Stimulated activated CD8-positive, alpha-beta memory T cell treated with anti-CD3 and anti-CD28 coated beads, Interleukin-2, amount 100 ng/mL, for 1 hour (primary cell): ENCODE measurements around the gene C19orf33.
"Not testable (repeated sequence)": the region's sequence is repeated elsewhere in the genome, so short reads cannot be mapped to it uniquely, and the experiment has no call there.

Experiments
- DNase-seq, 2 donors: peaks; one replicate each; pipeline ENCODE4 v3.0.0-alpha.2; 2020; ENCODE audit warnings: low read depth in 2 of 2

The C19orf33 gene

DNA sequence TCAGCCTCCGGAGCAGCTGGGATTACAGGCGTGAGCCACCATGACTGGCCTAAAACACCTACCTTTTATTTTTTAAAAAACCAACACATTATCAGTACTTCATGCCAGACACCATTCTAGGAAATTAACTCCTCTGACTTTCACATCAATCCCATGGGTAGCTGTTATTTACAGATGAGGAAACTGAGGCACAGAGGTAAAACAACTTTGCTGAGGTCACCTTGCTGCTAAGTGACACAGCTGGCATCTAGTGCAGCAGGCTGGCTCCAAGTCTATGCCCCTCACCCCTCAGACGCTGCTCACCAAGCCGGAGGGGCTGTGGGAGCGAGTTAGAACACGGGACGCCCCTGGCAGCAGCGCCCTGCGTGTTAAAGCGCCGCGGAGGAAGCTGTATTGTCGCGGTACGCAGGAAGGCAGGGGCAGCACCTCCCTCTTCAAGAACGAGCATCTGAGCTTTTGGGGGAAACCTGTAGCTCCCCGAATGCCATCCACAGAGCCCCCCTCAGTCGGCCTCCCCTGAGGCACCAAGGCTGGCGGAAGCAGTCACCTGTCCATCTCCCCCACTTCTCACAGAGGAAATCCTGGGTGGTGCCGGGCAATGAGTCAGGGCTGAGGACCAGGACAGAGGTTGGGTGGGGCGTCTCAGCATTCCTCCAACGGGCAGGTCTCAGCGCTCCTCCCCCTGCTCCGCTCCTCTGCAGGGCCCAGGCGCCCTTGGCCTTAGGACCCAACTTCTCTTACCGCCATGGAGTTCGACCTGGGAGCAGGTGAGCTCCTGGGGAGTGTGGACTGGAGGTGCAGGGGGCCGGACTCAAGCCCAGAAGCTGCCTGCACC, at the start of gene C19orf33:
TSS of gene C19orf33 (plus strand) at position 735 of the 835 bp plus-strand sequence. CDS start at position 746, 11 bp downstream.
- no peak for DNase-seq

DNA sequence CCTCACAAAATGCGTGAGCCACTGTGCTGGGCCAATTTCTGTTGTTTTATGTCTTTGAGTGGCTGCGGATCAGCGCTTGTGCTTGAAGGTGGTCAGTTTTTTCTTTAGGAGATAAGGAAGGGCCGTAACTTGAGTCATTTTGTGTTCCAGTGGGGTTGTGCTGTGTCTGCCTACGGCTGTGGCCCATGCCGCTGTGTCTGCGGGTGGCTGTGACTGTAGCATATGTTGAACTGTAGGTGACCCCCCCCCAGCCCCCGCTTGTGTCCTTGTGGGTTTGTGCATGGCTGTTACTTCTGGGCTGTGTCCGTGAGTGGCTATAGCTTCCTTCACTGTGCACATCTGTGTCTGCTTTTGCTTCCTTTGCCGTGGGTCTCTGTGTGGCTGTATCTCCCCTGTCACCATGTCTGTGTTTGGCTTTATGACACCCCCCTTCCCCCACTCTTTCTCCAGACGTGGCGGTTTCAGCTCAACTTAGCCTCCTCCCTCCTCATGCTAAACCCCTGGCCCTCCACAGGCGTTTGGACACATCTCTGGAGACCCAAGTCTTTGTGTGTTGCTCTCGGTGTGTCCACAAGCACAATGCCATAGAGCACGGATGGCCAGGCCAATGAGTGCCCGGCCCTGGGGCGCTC, 48.6 kb upstream of the C19orf33 start:
- no peak for DNase-seq

DNA sequence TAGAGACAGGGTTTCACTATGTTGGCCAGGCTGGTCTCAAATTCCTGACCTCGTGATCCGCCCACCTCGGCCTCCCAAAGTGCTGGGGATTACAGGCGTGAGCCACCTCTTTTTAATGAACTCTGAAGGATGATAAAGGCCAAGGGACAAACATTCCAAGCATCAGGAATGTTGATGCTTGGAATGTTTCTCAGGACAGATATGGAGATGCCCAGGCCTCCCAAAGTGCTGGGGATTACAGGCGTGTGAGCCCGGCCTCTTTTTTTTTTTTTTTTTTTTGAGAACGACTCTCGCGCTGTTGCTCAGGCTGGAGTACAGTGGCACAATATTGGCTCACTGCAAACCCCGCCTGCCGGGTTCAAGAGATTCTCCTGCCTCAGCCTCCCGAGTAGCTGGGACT, 42.1 kb upstream of the C19orf33 start:
- DNase-seq: not testable (repeated sequence)

DNA sequence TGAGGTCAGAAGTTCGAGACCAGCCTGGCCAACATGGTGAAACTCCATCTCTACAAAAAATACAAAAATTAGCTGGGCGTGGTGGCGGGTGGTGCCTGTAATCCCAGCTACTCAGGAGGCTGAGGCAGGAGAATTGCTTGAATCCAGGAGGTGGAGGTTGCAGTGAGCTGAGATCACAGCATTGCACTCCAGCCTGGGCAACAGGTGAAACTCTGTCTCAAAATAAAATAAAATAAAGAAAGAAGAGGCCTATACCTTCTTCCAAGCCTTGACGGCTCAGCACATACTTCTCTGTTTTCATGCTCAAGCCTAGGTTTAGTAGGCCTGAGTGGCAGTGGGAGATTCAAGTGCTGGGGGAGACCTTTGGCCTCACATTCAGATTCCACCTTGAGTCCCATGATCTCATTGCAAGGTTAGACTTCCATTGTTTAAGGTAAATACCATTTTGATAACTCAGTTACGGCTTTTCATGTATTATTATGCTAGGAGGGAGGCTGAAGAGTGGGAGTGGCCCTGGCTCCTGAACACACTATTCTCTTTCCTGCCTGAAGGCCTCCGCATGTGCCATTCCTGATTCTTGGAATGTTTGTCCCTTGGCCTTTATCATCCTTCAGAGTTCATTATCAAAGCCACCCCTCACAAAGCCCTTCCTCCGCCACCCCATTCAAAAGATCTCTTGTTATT, 41.3 kb upstream of the C19orf33 start:
- DNase-seq: no peak

DNA sequence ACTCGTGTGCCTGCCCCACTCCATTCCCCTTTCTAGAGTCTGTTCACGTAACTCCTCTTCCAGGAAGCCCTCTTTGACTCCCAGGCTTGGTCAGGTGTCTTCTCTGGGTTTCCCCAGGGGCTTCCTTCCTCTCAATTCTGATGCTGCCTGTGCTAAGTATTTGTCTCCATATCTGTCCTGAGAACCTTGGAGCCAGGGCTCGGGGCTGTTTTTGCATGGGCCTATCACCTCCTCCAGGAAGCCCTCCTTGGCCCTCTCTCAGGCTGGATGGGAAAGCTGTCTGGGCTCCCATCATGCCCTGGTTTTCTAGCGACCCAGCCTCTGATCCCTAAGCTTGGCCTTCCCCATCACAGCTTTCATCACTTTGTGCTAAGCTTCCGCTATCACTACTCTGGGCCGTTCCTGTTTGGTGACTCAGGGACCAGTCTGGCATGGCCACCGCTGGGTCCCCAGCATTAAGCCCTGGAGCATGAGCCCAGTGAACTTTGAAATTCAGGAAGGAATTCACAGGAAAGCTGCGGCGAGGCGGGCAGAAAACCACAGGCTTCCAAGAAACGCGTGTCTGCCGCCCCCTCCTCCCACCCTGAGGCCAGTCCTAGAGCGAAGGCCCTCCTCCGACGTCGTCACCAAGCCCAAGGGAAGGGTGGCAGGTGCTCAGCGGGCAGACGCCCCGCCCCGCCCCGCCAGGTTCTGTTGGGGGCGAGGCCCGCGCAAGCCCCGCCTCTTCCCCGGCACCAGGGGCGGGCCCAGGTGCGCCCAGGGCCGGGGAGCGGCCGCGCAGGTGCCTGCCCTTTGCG, 40.2 kb upstream of the C19orf33 start:
- peak; percentile 14 to 59 for DNase-seq

DNA sequence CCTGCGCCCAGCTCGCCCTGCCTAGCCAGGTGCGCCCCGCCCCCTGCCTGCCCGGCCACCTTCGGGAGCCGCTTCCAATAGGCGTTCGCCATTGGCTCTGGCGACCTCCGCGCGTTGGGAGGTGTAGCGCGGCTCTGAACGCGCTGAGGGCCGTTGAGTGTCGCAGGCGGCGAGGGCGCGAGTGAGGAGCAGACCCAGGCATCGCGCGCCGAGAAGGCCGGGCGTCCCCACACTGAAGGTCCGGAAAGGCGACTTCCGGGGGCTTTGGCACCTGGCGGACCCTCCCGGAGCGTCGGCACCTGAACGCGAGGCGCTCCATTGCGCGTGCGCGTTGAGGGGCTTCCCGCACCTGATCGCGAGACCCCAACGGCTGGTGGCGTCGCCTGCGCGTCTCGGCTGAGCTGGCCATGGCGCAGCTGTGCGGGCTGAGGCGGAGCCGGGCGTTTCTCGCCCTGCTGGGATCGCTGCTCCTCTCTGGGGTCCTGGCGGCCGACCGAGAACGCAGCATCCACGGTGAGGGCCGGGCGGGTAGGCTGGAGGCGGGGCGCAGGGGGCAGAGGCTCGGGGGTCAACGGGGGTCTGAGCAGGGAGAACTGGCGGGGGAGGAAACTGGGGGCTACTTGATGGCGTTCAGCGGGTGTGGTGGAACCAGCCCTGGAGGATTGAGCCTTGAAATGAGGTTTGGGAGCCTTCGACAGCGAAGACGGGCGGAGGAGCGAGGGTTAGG, 39.4 kb upstream of the C19orf33 start, which contains the start of gene SPINT2:
TSS of gene SPINT2 (plus strand) at position 88 of the 727 bp plus-strand sequence. CDS start at position 408, 320 bp downstream.
- peak in 1 of 2 donors; percentile 20 for DNase-seq

DNA sequence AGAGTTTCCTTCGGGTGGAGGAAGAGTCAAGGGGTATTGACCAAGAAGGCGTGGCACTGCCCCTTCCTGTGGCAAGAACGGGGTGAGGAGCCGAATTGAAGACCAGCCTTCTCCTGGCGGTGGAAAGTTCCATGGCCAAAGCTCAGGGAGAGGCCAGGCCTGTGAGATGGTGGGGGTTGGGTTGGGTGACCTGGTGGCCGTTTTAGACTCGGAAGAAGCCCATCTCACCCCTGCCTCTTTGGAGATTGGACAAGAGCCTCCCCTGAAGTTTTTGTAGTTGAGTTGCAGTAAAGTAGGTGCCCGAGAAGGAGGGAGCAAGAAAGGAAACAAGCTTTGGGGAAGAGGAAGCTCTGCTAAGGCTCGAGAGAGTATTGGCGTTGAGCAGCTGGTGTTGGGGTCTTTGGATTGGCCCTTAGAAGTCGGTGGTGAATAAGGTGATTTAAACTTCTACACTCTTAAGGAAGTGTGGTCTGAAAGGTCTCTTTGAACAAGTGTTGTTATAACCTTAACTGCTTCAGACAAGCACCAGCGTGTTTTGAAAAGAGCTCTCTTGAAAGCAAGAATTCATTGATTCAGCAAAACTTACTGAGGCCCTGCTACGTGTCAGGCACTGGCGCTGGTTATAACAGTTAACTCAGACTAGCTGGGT, 38.7 kb upstream of the C19orf33 start:
- no peak for DNase-seq

DNA sequence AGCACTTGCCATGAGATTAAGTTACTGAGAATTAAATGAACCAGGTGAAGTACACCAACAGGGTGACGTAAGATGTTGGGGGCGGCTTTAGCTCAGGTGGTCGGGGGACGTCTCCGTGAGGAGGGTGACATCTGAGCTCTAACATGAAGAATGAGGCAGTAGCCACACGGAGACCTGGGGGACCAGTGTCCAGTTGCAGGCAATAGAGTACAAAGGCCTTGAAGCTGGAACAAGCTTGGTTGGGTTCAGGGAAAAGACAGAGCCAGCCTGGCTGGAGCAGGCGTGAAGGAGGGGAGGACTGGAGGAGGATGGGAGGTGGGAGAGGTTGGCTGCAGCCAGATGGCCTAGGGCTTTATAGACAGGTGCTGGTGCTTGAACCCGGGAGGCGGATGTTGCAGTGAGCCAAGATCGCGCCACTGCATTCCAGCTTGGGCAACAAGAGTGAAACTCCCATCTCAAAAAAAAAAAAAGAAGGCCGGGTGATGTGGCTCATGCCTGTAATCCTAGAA, 38.1 kb upstream of the C19orf33 start:
- DNase-seq: no peak

DNA sequence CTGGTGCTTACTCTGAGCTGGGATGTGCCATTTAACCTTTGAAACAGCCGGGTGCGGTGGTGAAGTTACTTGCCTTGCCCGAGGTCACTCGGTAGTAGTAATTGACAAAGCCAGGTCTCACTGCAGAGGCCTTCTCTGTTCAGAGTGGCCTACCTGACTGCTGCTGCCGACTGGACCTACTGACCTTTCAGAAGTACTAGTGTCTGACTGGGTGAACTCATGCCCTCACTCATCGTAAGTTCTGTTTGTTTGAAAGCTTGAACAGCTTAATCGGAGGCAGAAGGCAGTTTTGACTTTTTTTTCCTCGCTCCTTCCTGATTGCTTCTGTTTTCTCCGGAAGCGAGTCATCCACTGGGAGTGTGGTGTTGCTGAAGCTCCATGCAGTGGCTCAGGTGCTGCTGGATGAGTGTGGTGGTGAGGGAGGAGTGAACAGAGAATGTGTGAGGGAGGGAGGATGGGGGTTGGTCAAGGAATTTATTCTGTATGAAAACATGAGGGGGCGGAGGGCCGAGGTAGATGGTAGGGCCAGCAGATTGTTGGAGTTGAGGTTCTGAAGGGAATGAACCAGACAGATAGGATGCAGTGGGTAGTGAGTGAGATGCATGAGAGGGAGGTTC, 37.0 kb upstream of the C19orf33 start:
- DNase-seq: no peak

DNA sequence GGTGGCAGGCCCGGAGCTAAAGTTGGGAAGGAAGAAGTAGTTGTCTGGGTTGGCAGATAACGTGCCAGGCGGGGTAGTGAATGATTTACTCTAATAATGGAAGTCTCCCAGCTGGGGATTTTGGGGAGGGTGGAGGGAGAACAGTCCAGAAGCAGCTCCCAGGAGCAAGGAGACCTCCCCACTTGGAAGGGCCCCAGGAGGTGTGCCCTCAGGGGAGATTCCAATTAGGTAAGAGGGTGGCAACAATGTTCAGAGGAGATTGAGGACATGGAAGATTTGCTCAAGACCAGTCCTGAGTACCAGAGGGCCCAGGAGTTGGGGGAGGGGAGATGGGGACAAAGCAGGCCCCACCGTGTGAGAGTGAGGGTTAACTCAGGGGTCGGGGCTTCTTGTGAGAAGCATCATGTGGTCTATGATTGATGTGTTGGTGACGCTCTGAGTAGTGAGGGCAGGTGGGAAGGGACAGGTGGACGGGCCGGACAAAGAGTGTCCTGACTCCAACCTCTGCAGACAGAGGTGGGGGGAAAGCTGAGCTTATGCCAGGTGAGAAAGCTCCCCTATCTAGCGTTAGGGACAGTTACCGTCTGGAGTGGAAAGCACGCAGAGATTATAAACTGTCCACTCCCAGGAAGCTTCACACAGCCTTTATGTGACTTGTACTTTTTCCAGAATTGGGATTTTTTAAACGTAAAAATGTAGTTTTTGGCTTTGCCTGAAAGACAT, 36.1 kb upstream of the C19orf33 start:
- DNase-seq: no peak

DNA sequence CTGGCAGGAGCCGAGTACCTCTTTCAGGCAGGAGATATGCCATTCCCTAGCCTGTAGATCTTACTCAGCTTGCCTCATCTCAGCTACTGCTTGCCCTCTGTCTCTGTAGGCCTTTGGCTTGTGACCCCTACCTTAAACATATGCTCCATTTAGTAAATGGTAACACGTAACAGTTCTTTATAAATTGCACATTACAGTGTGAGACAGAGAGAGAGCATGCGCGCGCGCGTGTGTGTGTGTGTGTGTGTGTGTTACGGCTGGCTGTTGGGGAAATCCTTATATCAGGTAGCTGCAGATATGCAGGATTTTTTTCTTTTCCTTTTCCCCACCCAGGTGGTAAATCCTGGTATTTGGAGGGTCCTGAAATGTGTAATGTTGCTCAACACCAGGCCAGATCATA, 35.5 kb upstream of the C19orf33 start:
- DNase-seq: no peak

DNA sequence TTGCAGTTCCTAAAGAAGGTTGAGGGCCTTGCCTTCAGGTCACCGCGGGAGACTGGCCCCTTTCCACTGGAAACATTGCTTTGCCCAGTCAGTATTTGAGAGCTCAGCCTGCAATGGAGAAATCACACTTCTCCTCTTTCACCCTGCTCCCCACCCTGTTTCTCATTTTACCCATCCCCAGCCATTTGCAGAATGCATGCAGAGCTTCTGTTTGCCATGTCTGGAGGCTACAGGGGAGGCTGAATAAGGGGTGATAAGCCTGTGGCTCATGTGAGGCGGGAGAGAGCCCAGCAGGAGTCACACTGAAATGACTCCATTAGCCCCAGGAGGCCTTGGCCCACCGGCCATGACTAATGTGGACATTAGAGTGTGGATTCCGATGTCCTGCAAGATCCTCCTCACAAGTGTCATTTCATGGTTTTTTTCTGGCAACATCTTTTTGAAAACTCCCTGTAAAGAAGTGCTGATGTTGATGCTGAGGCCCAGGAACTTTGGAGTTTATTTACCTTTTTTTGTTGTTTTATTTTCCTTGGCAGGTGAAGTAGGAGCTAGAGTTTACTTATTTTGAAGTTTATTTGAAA, 33.4 kb upstream of the C19orf33 start:
- DNase-seq: no peak

DNA sequence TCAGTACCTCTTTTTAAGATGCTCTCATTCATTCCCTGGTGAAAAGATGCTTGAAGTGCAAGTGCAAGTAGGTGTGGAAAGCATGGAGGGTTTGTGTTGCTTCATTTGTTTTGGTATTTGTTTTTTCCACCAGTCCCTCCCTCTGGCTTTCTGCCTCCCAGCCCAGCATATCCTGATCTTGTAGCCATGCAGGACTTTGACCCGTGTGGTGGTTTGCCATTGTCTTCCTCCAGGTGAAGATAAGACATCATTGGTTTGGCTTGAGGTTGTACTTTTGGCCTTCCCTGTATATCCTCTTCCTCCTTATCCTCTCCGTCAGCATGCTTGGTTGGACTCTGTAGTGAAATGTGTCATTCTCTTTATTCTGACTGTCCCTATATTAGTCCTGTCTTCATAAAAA, 30.6 kb upstream of the C19orf33 start:
- DNase-seq: no peak

DNA sequence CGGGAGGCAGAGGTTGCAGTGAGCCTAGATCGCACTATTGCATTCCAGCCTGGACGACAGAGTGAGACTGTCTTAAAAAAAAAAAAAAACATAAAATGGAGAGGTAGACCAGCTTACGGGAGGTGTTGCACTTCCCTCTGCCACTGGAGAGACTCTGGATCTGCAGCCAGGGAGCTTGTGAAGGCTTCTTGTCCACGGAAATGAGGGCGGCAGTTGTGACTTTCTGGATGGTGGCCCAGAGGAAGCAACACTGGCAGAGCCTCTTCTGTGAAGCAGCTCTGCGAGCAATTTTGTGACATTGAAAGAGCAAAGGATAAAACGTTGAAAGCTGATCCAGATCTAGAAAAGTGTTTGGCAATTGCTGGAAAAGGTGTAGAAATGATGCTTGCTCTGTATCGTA, 29.3 kb upstream of the C19orf33 start:
- no peak for DNase-seq

DNA sequence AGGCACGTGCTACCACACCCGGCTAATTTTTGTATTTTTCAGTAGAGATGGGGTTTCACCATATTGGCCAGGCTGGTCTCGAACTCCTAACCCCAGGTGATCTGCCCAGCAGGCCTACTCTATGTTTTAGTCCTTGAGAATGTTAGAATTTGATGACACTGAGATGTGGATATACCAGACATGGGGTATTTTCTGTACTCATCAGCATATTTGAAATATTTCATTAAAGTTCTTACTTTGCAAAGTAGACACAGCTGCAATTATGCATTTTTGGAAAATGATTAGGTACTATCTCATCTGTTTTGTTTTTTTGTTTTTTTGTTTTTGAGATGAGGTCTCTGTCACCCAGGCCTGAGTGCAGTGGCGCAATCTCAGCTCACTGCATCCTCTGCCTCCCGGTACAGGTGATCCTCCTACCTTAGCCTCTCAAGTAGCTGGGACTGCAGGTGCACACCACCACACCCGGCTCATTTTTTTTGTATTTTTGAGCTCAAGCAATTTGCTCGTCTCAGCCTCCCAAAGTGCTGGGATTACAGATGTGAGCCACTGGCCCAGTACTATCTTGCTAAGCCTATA, 27.0 kb upstream of the C19orf33 start:
- no peak for DNase-seq

DNA sequence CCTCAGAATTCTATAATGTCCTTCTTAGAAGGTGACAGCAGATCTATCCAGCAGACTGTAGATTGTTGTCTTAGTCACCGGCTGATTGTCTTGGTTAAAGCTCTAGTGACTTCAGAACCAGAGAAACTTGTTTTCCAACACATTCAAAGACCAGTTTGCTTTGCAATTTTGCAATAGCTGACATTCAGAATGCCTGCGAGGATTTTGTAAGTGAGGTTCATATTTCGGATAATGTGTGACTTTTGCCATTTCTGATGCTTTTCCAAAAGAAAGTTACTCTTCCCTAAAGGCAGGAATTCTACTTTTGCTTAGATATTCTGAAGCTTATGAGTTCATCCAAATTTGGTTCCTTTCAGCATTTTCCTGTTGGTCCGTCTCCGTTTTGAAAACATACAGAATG, 26.5 kb upstream of the C19orf33 start:
- no peak for DNase-seq

DNA sequence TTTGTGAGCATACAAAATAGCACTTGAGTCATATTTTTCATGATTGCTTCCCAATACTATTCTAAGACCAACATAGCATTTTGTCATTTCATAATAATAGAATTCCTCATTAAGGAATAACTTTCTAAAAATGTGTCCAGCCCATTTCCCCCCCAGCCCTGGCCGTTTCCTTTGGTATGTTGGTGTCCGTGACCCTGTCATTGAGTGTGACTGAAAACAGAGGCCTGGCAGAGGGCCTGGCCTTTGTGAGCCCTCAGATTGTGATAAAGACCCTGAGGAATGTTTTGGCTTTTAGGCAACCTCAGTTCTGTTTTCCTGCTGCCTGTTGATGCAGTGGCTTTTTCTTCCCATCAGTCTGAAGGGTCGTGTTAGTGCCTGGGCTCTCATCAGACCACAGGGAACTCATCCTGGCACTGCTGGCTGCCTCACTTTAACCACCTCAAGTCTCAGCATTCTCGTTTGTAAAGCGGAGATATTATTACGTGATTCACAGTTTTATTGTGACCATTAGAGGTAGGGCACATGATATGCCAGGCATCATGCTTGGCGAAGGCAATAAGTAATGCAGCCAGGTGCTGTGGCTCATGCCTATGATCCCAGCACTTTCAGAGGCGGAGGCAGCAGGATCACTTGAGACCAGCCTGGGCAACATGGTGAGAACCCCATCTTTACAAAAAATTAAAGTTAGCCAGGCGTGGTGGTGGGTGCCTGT, 25.9 kb upstream of the C19orf33 start:
- DNase-seq: no peak

DNA sequence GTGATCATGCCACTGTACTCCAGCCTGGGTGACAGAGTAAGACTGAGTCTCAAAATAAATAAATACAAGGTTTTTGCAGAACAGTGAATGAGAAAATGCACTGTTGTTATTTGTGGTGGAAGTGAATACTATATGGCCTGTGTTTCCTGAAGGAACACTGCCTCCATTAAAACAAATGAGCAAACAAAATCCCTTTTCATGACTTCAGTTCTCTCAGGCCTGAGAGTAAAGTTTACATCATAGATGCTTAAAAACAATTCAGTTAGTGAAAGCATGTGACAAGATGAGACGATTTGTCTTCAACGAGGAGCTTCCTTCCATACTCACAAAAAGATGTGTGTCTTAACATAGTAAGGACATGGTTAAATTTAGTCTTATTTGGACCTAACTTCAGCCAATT, 25.3 kb upstream of the C19orf33 start:
- no peak for DNase-seq
